Uterus (tissue), 4 donors: ENCODE results near the gene OR6J1. TPM values are rescaled to one million over a fixed set of nuclear protein-coding genes. Genes with fewer than 3 reads are reported as not detected.
"Not testable (repeated sequence)": the region's sequence is repeated elsewhere in the genome, so short reads cannot be mapped to it uniquely, and the experiment has no call there.

Source experiments
- DNase-seq, 2 donors: peaks; one replicate each; pipeline ENCODE4 v3.0.0-alpha.2; 2019 to 2020
- H3K27ac ChIP-seq, 2 donors: fragments of 200-600 bp; sonication (generic); 1 replicate in 1 of 2; 2 replicates in 1 of 2; pipeline ENCODE4 v1.5.1; 2016 to 2018
- H3K27me3 ChIP-seq, 2 donors: fragments of 200-600 bp; sonication (generic); one replicate each; pipeline ENCODE4 v1.5.1; 2018 to 2019; ENCODE audit warnings: control low read depth in 1 of 2
- H3K36me3 ChIP-seq, 2 donors: fragments of 200-600 bp; sonication (generic); one replicate each; pipeline ENCODE4 v1.5.1; 2019; ENCODE audit warnings: control low read depth in 1 of 2
- H3K4me1 ChIP-seq, 2 donors: fragments of 200-600 bp; sonication (generic); one replicate each; pipeline ENCODE4 v1.5.1; 2018 to 2019; ENCODE audit warnings: control low read depth in 1 of 2
- H3K4me3 ChIP-seq, 2 donors: fragments of 200-600 bp; sonication (generic); 1 replicate in 1 of 2; 2 replicates in 1 of 2; pipeline ENCODE4 v1.5.1; 2018 to 2019; ENCODE audit warnings: mild to moderate bottlenecking in 1 of 2
- H3K9me3 ChIP-seq, 2 donors: fragments of 200-600 bp; sonication (generic); one replicate each; pipeline ENCODE4 v1.5.1; 2019; ENCODE audit warnings: control low read depth in 1 of 2
- POLR2A ChIP-seq, 2 donors: fragments of 450-650 bp; IDR thresholded peaks; one replicate each; pipeline ENCODE4 v1.6.1; 2016; ENCODE audit warnings: antibody characterized with exemption in 2 of 2, mild to moderate bottlenecking in 1 of 2, moderate library complexity in 1 of 2
- intact Hi-C: fragments of 100-400 bp; cut with DNase I; formaldehyde crosslinking; loops from one replicate; pipeline ENCODE4 v1.15.1; 2023; ENCODE audit warnings: low total_unique reads
- total RNA-seq, 4 donors: library from RNA; depleted of rRNA in 3 of 4; stranded (reverse); fragments of >200 nt in 3 of 4; gene quantifications; one replicate each; pipeline versions ENCODE4 v1.1.0 to v1.2.4, GENCODE V29; 2014 to 2023
- TF ChIP-seq, protein P1 (sequence below), 4 experiments: fragments of 200-600 bp in 2 of 4; fragments of 450-650 bp in 2 of 4; sonication (generic) in 2 of 4; IDR thresholded peaks; one replicate each; pipeline ENCODE4 v1.5.1; 2016 to 2019; ENCODE audit warnings: antibody characterized with exemption in 4 of 4, mild to moderate bottlenecking in 2 of 4, moderate library complexity in 1 of 4
- donor health status: DM: yes; HTN: yes; CAD: no.

Gene OR6J1
- total RNA-seq: under 1 TPM in 1 of 4 donors, not detected in 3; 0.14 TPM

GRCh38 chr14:22644305-22644635, at the start of gene OR6J1:
TSS of gene OR6J1 (minus strand) at chr14:22644352. CDS start at chr14:22634811, 9,541 bp downstream.
- no peak within 1 kb of the TSS for H3K4me3 ChIP-seq
- H3K9me3 ChIP-seq: no peaks in the 10 kb centered on the region
- intact Hi-C loops: no loop called here
- H3K27me3 ChIP-seq: no peaks in the 10 kb centered on the region
- no peak for TF ChIP-seq POLR2A (IDR thresholded peaks at IDR 0.05)
- TF ChIP-seq, protein P1, sequence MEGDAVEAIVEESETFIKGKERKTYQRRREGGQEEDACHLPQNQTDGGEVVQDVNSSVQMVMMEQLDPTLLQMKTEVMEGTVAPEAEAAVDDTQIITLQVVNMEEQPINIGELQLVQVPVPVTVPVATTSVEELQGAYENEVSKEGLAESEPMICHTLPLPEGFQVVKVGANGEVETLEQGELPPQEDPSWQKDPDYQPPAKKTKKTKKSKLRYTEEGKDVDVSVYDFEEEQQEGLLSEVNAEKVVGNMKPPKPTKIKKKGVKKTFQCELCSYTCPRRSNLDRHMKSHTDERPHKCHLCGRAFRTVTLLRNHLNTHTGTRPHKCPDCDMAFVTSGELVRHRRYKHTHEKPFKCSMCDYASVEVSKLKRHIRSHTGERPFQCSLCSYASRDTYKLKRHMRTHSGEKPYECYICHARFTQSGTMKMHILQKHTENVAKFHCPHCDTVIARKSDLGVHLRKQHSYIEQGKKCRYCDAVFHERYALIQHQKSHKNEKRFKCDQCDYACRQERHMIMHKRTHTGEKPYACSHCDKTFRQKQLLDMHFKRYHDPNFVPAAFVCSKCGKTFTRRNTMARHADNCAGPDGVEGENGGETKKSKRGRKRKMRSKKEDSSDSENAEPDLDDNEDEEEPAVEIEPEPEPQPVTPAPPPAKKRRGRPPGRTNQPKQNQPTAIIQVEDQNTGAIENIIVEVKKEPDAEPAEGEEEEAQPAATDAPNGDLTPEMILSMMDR (IDR thresholded peaks at IDR 0.05): no peak
- no peak within 1 kb of the TSS for H3K27ac ChIP-seq
- no peaks in the 10 kb centered on the region for H3K4me1 ChIP-seq
- H3K36me3 ChIP-seq: no peaks in the 10 kb centered on the region
- no peak for DNase-seq

- H3K36me3 ChIP-seq: no peaks in the 10 kb centered on the region
- no peak for DNase-seq
- TF ChIP-seq, protein P1 (IDR thresholded peaks at IDR 0.05): no peak
- TF ChIP-seq POLR2A (IDR thresholded peaks at IDR 0.05): no peak
- H3K27me3 ChIP-seq: no peaks in the 10 kb centered on the region
- no peaks in the 10 kb centered on the region for H3K4me1 ChIP-seq
- intact Hi-C loops: no loop called here
- no peaks in the 10 kb centered on the region for H3K9me3 ChIP-seq
- H3K27ac ChIP-seq: no peak overlapping the region
- no peak overlapping the region for H3K4me3 ChIP-seq
Observed at GRCh38 chr14:22692194-22692593, 48.0 kb upstream of the OR6J1 start.

DNA sequence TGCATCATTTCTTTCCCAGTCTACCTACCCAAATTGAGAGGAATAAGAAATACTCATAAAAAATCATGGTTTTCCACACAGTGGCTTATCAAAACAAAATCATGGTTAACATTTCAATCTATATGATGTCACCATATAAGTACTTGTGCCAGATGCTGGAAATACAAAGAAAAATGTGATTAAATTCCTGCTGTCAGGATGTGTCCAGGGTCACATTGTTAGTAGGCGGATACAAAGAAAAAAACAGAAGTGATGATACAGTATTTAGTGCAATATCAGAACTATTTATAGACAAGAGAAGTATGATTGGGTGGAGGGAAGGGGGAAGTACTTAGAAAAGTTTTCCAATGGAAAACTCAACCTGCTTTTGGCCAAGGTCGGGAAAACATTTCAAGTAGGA, 47.0 kb upstream of the OR6J1 start:
- Histone ChIP-seq H3K36me3 (no peaks in the 10 kb centered on the region), H3K4me1 (no peaks in the 10 kb centered on the region), H3K27ac (no peak overlapping the region), H3K9me3 (no peaks in the 10 kb centered on the region), H3K4me3 (no peak overlapping the region), H3K27me3 (no peaks in the 10 kb centered on the region)
- TF ChIP-seq, protein P1 (IDR thresholded peaks at IDR 0.05): no peak
- no peak for TF ChIP-seq POLR2A (IDR thresholded peaks at IDR 0.05)
- intact Hi-C loops: no loop called here
- DNase-seq: no peak

GRCh38 chr14:22689199-22689598, 45.0 kb upstream of the OR6J1 start:
- Histone ChIP-seq H3K27me3 (no peaks in the 10 kb centered on the region), H3K9me3 (no peaks in the 10 kb centered on the region), H3K27ac (no peak overlapping the region), H3K4me1 (no peaks in the 10 kb centered on the region), H3K36me3 (no peaks in the 10 kb centered on the region), H3K4me3 (no peak overlapping the region)
- intact Hi-C loops: no loop called here
- DNase-seq: peak in 1 of 2 donors; percentile 21
- no peak for TF ChIP-seq POLR2A (IDR thresholded peaks at IDR 0.05)
- TF ChIP-seq, protein P1 (IDR thresholded peaks at IDR 0.05): no peak

GRCh38 chr14:22687969-22688368, 43.8 kb upstream of the OR6J1 start:
- H3K27ac ChIP-seq, H3K9me3 ChIP-seq, H3K4me3 ChIP-seq, intact Hi-C loops, H3K27me3 ChIP-seq, DNase-seq, H3K4me1 ChIP-seq, H3K36me3 ChIP-seq: not testable (repeated sequence)

- H3K27me3 ChIP-seq, H3K9me3 ChIP-seq, H3K4me1 ChIP-seq, H3K4me3 ChIP-seq, H3K27ac ChIP-seq, intact Hi-C loops, H3K36me3 ChIP-seq, DNase-seq: not testable (repeated sequence)
Observed at GRCh38 chr14:22686176-22686611, 42.0 kb upstream of the OR6J1 start.
